ENCODE data around the gene CUL9. TPM values are rescaled to one million over a fixed set of nuclear protein-coding genes. Genes with fewer than 3 reads are reported as not detected.

The CUL9 gene
- total and polyA plus RNA-seq, 4 donors: 19.7 to 45.6 (median 35.5) TPM

- 65 to 86% methylated on average over 1 of the region's 1 CpG for WGBS, 2 donors
- ATAC-seq (ENCODE audit: insufficient read depth, low FRiP score) (no peak), DNase-seq (no peak)
- Histone ChIP-seq H3K27me3 (ENCODE audit: control insufficient read depth in 3 of 3, insufficient read depth in 3 of 3, low read length in 2 of 3) (peaks cover 0 to 52% (median 50%) of the 10 kb centered on the region in 3 donors), H3K4me1 (ENCODE audit: control insufficient read depth in 5 of 5, insufficient read depth in 5 of 5, low read length in 5 of 5) (no peaks in the 10 kb centered on the region), H3K4me3 (no peak overlapping the region), H3K36me3 (ENCODE audit: control insufficient read depth in 4 of 4, insufficient read depth in 4 of 4, low read length in 4 of 4) (no peaks in the 10 kb centered on the region), H3K9me3 (ENCODE audit: control insufficient read depth in 4 of 4, insufficient read depth in 3 of 4, low read length in 3 of 4) (no peaks in the 10 kb centered on the region), H3K27ac (ENCODE audit: low read depth in 1 of 2, low read length in 1 of 2) (no peak overlapping the region), H3K9ac (ENCODE audit: insufficient read depth in 1 of 2, low read length in 2 of 2) (no peak overlapping the region)
- TF ChIP-seq CTCF (IDR thresholded peaks at IDR 0.05; ENCODE audit: control extremely low read depth, extremely low read depth): no peak
Observed at GRCh38 chr6:43240950-43241349, 59.0 kb downstream of the CUL9 start.

- 95 to 98% methylated on average over 2 of the region's 2 CpGs for WGBS, 2 donors
- H3K4me1 ChIP-seq (ENCODE audit: control insufficient read depth in 5 of 5, insufficient read depth in 5 of 5, low read length in 5 of 5): no peaks in the 10 kb centered on the region
- peaks cover 0 to 52% (median 49%) of the 10 kb centered on the region in 3 donors for H3K27me3 ChIP-seq (ENCODE audit: control insufficient read depth in 3 of 3, insufficient read depth in 3 of 3, low read length in 2 of 3)
- no peak overlapping the region for H3K4me3 ChIP-seq
- ATAC-seq (ENCODE audit: insufficient read depth, low FRiP score) (no peak), DNase-seq (no peak)
- TF ChIP-seq CTCF (IDR thresholded peaks at IDR 0.05; ENCODE audit: control extremely low read depth, extremely low read depth): no peak
- no peak overlapping the region for H3K9ac ChIP-seq (ENCODE audit: insufficient read depth in 1 of 2, low read length in 2 of 2)
- no peaks in the 10 kb centered on the region for H3K9me3 ChIP-seq (ENCODE audit: control insufficient read depth in 4 of 4, insufficient read depth in 3 of 4, low read length in 3 of 4)
- no peak overlapping the region for H3K27ac ChIP-seq (ENCODE audit: low read depth in 1 of 2, low read length in 1 of 2)
- H3K36me3 ChIP-seq (ENCODE audit: control insufficient read depth in 4 of 4, insufficient read depth in 4 of 4, low read length in 4 of 4): no peaks in the 10 kb centered on the region
Observed at GRCh38 chr6:43241446-43241845, 59.5 kb downstream of the CUL9 start.

- TF ChIP-seq CTCF (IDR thresholded peaks at IDR 0.05; ENCODE audit: control extremely low read depth, extremely low read depth): no peak
- Histone ChIP-seq H3K27me3 (ENCODE audit: control insufficient read depth in 3 of 3, insufficient read depth in 3 of 3, low read length in 2 of 3) (peaks cover 0 to 63% (median 49%) of the 10 kb centered on the region in 3 donors), H3K9me3 (ENCODE audit: control insufficient read depth in 4 of 4, insufficient read depth in 3 of 4, low read length in 3 of 4) (no peaks in the 10 kb centered on the region), H3K9ac (ENCODE audit: insufficient read depth in 1 of 2, low read length in 2 of 2) (no peak within 1 kb of the TSS), H3K36me3 (ENCODE audit: control insufficient read depth in 4 of 4, insufficient read depth in 4 of 4, low read length in 4 of 4) (no peaks in the 10 kb centered on the region), H3K4me1 (ENCODE audit: control insufficient read depth in 5 of 5, insufficient read depth in 5 of 5, low read length in 5 of 5) (peaks cover 0 to 14% (median 2%) of the 10 kb centered on the region in 5 donors), H3K4me3 (no peak within 1 kb of the TSS), H3K27ac (ENCODE audit: low read depth in 1 of 2, low read length in 1 of 2) (no peak within 1 kb of the TSS)
- ATAC-seq (ENCODE audit: insufficient read depth, low FRiP score) (no peak), DNase-seq (no peak)
- WGBS, 2 donors: 10 to 22% methylated on average over 22 to 47 of the region's 47 CpGs
Observed at GRCh38 chr6:43242908-43243663, 61.1 kb downstream of the CUL9 start, which contains the start of gene TTBK1. Gene TTBK1, plus strand, starts transcription at chr6:43243481. Its CDS starts 3,180 bp downstream, at chr6:43246661.

Measured in lung (tissue), 12 donors.